ENCODE measurements around the gene STAG2.

STAG2 gene

DNA sequence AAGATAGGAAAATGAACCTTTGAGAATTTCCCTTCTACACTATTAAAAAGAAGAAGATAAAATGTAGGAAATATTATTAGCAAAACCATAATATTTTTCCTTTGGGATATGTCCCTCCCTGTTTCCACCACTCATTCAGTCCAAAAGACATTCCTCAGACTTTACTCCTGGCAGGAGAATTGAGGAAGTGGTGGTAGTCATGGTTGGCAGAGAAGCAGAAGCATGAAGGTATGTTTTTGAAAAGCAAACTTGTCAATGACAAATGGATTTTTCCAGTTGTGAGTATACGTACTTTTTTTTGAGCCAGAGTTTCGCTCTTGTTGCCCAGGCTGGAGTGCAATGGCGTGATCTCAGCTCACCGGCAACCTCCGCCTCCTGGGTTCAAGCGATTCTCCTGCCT, 13.7 kb downstream of the STAG2 start:
- DNase-seq (ENCODE audit: low spot score) = no peak

GRCh38 chrX:123976706-123977316, 15.3 kb downstream of the STAG2 start:
- DNase-seq (ENCODE audit: low spot score) = peak; percentile 62

GRCh38 chrX:123983240-123983639, 21.7 kb downstream of the STAG2 start:
- no peak for DNase-seq (ENCODE audit: low spot score)

DNA sequence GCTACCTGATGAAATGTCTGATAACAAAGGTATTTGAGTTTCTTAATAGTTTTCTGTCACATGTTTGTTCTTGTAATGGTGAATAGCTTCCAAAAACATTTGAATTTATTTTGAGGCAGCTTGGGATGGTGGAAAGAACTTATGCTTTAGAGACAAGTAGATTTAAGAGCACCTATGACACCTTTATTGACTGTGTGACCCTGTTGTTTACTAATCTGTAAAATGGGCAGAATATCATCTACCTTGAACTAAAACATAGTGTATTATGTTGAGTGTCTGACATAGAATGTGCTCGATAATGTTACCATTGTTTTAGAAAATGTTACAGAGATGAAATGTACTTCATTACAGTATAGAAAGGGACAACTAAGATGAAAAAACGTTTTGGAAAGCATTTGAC, 24.9 kb downstream of the STAG2 start:
- no peak for DNase-seq (ENCODE audit: low spot score)

DNA sequence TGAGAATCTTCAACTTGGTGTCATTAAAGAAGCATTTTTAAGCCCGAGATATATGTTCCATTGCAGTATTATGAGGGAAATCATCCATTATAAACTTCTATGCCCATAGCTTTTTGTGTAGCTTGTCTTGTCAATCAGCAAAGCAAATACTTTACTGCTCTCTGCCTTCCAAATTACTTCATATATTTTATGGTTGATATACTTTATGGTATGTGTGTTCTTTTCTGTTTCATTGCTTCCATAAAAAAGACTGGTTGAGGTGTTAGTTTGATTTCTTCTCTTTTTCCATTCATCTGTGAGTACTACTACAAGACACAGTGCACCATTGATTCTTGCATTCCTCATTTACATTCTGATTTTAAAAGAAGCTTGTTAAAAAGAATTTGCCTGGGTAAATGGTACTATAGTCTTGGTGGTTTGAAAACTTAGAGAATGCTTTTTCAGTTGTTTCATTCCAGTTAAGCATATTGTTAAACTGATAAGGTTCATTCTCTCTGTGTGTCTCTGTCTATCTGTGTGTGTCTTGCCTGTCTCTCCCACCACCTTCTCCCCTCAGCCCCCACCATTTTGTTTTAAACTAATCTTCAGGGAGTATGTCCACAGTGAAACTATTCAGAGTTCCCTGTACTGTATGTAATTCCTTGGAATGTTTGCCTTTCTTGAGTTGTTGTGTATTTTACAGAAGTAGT, 27.1 kb downstream of the STAG2 start:
- DNase-seq (ENCODE audit: low spot score) = no peak

DNA sequence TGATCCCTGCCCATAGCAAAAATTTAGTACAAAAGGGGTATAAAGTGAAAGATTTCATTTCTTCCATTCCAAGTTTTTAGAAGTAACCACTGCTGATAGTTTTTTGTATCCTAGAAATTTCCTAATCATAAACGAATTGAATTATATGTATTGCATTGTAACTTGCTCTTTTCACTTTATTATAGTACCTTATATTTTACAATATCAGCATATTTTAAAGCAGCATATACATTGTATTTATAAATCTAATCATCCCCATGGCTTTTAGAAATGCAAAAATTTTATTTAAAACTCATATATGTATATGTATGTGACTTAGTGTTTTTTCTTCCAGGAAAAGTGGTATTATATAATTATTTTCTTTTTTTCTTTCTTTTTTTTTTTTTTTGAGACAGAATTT, 27.7 kb downstream of the STAG2 start:
- no peak for DNase-seq (ENCODE audit: low spot score)

GRCh38 chrX:123990169-123990568, 28.7 kb downstream of the STAG2 start:
- no peak for DNase-seq (ENCODE audit: low spot score)

DNA sequence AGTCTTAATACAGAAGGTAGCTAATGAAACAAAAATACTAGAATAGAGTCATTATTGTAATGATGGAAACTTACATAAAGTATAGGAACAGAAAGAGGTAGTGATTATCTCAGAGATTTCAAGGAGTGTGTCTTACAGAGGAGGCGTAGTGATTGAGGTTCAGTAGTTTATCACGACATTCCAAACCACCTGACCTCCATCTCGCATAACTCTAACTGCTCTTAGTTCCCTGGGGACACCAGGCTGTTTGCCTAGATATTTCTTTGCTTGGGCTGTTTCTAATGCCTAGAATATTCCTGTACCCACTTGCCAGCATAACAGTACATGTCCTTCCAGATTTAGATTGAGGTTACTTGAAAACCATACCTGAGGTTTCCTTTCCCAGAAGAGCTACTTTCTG, 29.1 kb downstream of the STAG2 start:
- no peak for DNase-seq (ENCODE audit: low spot score)

GRCh38 chrX:123993326-123993725, 31.8 kb downstream of the STAG2 start:
- no peak for DNase-seq (ENCODE audit: low spot score)

- DNase-seq (ENCODE audit: low spot score) = no peak
These were observed 32.6 kb downstream of the STAG2 start for GRCh38 chrX:123993904-123994635.

DNA sequence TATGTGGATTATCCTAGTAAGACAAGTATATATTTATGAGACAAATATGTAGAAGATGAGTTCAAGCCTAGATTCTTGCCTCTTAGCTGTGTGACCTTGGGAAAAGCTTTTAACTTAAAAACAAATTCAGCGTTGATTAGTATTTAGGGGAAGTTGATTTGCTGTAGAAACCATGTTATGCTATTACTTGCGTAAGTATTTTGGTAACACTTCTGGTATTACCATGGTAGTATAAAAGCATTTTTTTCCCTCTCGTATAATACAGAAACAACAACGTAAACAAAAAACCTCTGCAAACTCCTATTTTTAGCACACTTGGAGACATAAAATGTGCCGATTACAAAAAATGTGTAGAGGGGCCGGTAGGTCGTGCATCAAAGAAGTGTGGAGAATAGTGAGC, 33.2 kb downstream of the STAG2 start:
- DNase-seq (ENCODE audit: low spot score) = no peak

GRCh38 chrX:124001581-124001980, 40.1 kb downstream of the STAG2 start:
- no peak for DNase-seq (ENCODE audit: low spot score)

DNA sequence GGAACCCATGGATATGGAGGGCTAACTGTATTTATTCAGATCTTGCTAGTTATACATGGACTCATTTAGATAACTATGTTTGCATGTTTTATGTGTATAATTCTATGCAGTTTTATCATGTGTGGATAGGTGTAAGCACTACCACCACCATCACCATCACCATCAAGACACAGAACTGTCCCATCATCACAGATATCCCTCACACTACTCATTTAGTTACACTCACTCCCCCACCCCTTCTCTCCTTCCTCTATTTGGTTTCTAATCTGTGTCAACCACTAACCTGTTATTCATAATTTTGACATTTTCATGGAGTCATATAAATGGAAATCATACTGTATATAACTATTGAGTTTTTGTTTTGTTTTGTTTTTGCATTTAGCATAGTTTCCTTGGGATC, 43.7 kb downstream of the STAG2 start:
- no peak for DNase-seq (ENCODE audit: low spot score)

DNA sequence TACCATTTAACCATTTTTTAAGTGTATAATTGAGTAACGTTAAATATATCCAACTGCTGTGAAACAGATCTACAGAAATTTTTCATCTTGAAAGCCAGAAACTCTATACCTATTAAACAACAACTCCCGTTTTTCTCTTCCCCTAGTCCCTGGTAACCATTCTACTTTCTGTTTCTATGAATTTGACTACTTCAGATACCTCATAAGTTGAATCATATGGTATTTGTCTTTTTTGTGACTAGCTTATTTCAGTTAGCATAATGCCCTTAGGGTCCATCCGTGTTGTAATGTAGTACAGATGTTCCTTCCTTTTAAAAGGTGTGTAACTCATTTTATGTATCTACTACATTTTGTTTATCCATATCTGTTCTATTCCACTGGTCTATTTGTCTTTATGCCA, 48.7 kb downstream of the STAG2 start:
- no peak for DNase-seq (ENCODE audit: low spot score)

- no peak for DNase-seq (ENCODE audit: low spot score)
These were observed 49.1 kb downstream of the STAG2 start for GRCh38 chrX:124010566-124010965.

DNA sequence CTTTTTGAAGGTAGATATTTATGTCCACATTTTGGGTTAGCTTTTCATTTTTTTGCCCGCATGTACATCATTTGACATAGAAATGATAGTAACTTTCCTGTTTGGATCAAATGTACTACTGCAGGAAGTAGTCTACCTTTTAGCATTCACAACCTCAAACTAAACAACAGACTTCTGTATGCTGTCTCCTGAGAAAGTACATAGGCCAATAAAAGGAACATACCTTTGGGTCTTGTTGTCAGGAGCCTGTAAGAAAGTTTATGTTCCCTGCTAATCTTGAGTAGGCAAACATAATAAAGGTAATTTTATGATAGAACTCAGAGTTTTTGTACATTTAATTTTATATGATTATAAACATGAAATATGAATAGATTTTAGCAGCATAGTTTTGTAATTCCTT, 54.2 kb downstream of the STAG2 start:
- no peak for DNase-seq (ENCODE audit: low spot score)

DNA sequence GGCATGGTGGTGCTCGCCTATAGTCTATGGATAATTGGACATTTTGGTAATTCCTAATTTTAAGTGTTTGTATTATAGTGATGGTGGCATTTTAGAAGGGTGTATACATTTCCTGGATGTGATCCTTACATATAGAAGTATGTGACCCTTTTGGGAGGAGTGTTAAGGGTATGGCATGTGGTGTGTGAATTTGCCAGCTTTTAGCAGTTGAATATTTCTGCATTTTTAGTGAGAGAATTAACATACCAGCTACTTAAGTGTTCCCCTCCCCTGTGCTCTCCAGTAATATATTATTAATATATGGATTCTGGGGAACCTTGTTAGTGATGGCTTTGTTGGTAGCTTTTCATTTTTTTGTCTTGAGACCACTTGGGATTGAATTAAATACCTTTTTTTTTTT, 55.3 kb downstream of the STAG2 start:
- no peak for DNase-seq (ENCODE audit: low spot score)

- no peak for DNase-seq (ENCODE audit: low spot score)
These were observed 56.5 kb downstream of the STAG2 start for GRCh38 chrX:124018023-124018422.

DNA sequence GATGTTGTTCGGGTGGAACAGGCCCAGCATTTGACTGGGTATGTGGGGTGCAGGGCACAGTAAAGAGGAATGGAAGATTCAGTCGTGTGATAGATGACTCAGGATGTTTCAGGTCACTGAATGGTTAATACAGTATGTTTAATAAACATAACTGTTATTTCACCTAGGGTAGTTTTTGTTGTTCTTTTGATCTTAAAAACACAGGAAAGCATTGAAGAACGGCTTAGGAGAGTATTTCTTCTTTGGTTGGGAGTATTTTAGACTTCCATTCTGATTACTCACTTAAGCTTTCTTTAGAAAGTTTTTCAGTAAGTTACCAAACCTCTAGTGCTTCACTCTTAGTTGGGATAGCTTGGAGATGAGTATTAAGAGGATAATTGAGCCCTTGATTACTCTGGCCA, 62.3 kb downstream of the STAG2 start:
- peak; percentile 26 for DNase-seq (ENCODE audit: low spot score)

GRCh38 chrX:124026529-124026928, 65.0 kb downstream of the STAG2 start:
- DNase-seq (ENCODE audit: low spot score) = no peak

DNA sequence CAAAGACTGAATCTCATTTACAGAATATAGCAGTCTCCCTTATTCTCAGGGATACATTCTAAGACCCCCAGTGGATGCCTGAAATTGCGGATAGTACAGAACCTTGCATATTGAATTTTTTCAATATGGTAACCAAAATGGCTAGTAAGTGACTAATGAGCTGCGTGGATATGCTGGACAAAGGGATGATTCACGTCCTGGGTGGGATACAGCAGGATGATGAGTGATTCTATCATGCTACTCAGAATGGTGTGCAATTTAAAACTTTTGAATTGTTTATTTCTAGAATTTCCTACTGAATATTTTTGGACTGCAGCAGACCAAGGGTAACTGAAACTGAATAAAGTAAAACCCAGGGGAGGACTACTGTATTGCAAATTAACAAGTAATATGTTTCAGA, 66.7 kb downstream of the STAG2 start:
- DNase-seq (ENCODE audit: low spot score) = no peak

GRCh38 chrX:124030520-124030919, 69.0 kb downstream of the STAG2 start:
- DNase-seq (ENCODE audit: low spot score) = no peak

DNA sequence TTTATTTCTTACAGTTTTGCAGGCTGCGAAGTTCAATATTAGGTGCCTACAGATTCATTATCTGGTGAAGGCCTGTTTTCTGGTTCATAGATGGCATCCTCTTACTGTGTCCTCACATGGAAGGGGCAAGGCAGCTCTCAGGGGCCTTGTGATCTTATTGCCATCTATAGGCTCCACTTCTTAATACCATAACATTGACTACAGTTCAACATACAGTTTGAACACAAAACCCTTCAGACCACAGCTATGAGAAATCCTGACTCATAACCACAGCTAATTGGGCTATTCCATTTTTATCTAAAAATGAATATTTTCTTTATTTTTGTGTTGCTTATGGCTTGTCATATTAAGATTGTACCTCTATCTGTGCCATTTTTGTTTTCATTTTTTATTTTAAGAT, 72.3 kb downstream of the STAG2 start:
- no peak for DNase-seq (ENCODE audit: low spot score)

GRCh38 chrX:124035657-124036056, 74.2 kb downstream of the STAG2 start:
- no peak for DNase-seq (ENCODE audit: low spot score)

Data from hematopoietic multipotent progenitor cell treated with erythropoietin and hydrocortisone succinate and interleukin-3 and kit ligand, for 15 days (in vitro differentiated cells).